Nucleus accumbens (tissue), 56 donors: ENCODE results near the gene GCG.

ENCODE experiments used
- DNase-seq, 56 donors: peaks; one replicate each; lab custom pipeline; 2025; lab: John Stamatoyannopoulos, UW

GCG gene

DNA sequence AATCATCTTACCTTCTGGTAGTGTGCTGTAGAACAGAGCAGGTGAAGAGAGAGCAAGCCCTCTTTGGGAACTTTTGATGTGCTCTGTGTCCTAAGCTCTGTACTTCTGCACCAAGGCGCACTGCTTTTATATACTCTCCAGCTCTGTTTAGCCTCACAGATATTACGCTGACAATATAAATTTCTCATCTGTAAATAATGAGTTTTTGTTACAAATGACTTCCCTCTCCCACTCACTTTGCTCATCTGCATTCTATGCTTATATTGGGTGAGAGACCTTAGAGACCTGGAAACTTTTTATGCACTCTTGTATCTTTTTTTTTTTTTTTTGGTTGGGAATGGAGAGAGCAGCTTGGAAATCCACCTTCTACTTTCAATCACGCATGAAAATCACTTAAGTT lies at the start of gene GCG:
Gene GCG, minus strand, starts transcription at position 101 of the 400 bp plus-strand sequence. CDS start 3,069 bp downstream, outside the sequence.
- DNase-seq: no peak

DNA sequence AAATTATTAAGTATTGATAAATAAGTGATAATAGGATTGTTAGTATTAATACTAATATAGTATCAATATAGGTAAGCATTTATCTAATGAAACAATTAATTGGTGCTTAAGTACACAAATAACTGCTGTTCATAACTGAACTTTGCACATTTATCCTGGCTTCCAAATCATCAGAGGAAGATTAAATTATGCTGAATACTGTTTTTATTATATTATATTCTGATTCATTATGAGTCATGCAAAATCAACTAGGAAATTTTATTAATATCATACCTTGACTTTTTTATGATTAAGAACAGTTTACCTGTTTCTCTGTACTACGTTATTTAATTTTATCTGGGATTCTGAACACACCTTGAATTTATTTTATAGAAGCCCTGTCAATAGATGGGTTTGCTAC lies 48.6 kb upstream of the GCG start:
- no peak for DNase-seq

DNA sequence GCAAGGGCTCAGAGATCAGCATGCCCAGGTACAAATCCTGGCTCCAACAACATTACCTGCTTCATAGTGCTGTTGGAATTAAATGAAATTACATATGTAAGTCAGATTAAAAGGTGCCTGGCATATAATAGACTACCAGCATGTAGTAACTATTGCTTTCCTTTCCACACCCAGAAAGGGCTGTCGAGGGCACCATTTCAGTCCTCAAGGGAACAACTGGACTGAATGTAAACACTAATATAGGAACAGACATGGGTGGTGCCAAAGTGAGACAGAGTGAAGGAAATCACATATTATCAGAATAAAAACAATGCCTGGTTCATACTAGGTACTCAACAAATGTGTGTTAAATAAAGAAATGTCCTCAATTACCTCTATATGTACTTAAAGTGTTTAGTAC lies 47.9 kb upstream of the GCG start:
- DNase-seq: no peak

DNA sequence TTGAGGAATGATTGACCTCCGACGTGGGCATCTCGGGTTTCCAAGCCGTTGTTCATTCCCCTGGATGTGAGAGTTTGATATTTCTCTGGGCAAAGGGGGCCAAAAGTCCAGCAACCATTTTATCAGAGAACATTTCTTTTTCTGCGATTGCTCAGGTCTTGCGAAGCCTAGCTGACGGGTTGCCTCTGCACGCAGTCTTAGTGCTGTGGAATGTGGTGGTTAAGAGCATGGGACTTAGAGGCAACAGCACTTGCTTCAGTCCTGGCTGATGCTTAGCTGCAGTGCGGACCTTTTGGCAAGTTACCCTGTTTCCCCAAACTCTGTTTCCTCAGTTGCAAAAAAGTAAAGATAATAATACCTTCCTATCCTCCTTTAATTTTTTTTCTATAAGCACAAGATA lies 46.2 kb upstream of the GCG start:
- DNase-seq: no peak

DNA sequence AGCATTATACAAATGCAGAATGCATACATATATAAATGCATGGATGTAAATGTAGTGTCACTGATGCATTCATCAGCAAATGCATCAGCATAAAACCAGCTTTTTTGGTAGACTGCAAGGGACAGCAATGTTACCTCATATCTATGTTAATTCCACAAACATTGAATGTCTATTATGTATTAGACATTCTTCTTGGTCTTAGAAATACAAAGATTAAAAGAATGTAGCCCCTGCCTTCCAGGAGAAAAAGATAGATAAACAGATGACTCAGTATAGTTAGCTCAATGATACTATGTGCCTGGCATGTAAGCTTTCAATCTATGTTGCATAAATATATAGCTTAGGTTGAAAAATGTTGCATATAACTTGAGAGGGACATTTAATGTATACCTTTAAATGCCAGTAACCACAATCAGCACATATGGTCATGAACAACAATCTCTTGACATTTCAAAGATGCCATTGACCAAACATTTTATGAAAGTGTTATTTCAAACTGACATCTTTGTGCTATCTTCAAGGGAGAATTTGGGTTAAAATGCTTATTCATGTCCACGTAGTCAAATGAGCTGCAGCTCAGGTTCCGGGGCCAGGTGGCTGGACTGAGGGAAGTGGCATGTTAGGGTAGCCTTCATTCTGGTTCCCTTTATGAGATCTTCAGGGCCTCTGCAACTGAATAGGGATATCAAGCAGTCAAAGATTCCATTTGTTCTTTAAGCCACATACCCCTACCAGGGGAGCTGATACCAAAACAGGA lies 45.2 kb upstream of the GCG start:
- DNase-seq: no peak

DNA sequence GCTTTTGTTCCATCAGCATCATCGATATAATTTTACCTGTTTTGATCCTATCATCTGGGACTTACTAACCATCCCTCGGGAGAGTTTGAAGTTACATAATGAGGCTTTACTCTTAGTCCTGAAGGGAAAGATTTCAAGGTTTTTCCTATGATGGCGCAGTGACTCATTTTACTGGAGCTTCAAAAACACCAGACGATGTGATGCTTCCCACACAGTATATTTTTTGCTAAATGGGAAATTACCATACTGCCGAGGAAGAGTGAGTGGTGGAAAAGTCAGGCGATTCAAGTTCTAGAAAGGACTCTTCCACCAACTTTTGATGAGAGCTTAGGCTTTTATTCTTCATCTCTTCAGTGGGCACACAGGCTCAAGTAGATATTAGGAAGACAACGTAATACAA lies 44.6 kb upstream of the GCG start:
- peak in 7 of 56 donors; percentile 5 to 37 (median 12) for DNase-seq

DNA sequence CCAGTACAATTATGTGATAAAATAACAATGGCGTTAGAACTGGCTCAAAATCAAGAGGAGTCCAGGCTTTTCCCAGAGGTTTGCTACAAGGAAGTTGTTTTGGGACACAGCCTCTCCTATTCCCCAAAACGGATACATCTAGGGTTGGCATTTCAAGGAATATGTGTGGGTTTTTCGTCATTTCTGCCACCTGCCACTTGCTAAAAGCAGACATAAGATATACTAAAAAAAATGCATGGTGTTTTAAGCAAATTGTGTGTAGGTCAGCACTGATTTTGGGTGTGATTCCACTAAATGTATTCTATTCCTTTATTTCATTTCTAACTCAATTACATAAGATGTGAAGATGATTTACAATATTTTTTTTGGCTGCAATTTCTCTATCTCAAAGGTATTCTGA lies 36.4 kb upstream of the GCG start:
- DNase-seq: no peak

DNA sequence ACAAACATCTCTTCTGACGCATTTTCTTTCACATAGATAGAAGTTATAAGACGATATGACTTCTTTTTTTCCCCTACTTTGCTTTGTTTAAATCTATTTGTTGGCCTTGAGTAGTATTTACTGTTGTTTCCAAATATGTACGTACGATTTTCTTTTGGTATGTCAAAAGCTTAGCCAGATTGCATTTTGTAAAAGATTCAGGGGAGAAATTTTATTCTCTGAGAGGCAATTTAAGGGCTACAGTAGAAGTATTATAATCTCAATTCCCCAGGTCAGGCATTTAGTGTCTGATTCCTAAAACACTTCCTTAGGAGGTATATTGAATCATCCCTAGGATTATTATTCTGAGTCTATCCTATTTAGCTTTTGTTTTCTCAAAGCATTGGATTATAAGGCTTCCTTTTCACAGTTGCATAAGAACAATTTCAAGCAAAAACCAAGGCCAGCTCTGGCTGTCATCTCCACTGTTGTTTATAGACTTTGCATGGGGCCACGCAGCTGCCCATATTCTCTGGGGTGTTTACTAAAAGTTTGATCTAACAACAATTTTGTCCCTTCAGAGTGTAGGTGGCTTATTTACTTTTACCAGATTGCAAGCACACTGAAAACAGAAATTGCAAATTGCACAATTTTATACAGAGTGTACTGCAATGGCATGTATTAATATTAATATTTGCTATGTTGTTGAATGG lies 33.6 kb upstream of the GCG start:
- DNase-seq: no peak

DNA sequence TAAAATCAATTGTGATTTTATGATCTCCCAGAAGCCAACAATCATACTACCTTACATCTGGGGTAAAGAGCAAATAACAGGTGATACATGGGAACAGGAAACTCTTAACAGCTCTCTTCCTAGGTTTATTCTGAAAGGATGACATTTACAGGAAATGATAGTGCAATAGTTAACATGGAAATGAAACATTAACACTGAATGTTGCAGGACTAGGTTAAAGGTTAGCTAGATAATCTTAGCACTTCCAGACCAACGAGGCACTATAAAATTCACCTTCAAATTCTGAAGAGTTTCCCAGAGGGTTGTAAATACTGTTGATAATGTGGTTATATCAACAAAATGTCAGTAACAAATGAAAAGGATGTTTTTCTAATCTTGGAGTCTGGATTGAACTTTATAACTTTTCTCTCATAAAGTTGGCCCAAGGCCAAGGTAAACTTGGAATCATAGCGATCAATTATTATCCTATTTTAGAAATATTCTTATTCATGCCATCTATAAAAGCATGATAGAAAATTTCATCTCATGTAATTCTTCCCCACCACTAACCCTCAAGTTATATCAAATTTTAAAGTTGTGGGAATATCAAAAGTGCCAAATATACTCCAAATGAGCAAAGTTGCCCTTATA lies 32.9 kb upstream of the GCG start:
- DNase-seq: no peak

DNA sequence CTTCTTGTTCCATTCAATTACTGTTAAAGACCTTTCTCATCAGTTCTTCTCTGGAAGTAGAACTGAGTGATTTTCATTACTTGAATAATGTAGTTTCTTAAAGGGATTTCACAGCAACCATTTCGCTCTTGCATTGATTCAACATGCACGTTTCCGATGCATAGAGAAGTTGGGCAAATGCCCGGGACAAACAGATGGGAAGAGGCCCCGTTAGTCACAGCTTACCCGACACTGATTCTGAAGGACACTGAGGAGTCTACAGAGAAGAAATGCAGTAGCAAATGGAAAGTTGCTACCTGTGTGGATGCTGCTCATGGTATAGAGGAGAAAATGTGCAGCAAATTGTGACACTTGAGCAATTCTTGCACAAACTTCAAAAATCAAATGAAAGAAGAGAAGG lies 32.3 kb upstream of the GCG start:
- DNase-seq: no peak

DNA sequence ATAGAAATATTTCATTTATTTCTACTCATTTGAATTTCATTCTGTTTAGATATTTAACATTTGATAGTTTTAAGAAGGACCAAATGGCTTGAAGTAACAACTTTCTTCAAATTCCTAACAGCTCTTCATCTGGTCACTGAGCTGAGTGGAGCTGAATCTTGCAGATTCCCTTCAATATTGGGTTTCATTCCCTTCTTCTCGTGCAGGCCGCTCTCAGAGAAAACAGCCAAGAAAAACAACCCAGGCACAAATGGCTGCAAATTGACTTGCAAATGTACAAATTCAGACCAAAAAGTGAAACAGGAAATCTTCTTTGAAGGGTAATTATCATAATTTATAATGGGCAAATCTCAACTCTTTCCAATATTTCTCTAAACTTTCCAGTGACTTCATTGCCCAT lies 30.3 kb upstream of the GCG start:
- no peak for DNase-seq

DNA sequence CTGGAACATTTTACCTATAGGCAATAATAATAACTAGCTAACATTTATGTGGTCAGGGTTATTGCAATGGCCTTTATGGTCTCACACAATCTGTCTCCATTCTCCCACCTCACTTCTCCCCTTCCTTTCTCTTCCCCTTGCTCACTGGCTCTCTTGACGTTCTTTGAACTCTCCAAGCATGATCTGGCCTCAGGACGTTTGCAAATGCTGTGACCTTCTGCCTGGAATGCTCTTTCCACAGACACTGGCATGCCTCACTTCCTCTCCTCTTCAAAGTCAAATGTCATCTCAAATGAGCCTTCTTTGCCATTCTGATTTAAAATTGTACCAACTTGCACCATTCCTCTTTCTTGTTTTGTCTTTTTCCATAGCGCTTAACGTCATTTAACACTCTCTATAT lies 25.3 kb upstream of the GCG start:
- no peak for DNase-seq

DNA sequence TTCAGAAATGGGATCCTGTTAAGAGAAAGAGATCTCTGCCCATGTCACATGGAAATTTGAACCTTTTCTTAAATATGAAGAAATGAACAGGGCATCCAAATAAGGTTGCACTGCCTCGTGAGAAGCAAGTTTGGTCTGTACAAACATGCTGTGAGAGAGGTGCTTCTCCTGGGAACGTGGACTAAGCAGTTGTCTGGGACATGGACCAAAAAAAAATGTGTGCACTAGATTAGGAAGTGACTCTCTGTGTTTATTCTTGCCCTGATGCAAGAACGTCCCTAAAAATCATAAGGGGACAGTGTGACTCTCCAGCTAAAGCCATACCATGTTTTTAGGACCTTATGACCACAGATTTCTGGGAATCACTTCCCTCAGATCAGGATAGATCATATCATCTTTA lies 23.7 kb upstream of the GCG start:
- no peak for DNase-seq

DNA sequence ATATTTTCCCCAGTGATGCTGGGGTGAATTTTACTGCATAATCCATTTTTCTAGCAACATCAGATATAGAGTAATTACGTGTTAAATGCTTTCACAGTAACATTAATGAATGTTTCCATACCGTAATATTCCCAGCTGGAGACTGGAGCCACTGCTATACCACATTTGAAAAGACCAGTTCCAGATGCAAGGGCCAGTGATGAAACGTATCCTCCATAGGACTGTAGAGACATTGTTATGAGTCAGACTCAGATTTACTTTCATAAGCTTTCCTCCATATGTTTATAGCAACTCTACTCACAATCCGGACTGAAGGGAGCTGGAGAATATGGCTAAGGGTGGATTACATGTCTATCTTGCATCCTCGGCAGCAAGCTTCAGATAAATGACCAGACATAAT lies 22.7 kb upstream of the GCG start:
- no peak for DNase-seq

DNA sequence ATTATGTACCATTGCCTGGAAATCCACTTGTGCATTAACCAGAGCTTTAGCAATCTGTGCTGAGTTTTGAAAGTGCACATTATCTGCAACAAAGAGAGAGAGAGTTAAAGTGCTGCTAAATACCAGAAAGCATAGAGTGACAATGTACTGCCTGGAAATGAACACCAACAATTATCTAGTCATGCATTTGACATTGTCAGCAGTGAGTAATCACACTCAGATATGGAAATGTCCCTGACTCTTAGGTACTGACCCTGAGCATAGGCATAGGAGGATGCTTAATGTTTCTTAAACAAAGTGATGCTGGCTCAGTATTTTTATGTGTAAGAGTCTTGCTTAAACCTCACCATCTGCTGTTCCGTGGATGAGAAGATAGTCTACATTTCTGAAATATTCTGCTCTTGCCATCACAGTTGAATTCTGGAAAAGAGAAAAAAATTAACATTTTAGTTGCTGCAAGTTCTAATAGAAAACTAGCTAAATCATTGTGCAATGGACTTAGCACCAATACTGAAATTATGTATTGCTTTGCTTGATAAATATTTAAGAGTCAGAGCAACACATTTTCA lies 20.8 kb upstream of the GCG start:
- DNase-seq: no peak

DNA sequence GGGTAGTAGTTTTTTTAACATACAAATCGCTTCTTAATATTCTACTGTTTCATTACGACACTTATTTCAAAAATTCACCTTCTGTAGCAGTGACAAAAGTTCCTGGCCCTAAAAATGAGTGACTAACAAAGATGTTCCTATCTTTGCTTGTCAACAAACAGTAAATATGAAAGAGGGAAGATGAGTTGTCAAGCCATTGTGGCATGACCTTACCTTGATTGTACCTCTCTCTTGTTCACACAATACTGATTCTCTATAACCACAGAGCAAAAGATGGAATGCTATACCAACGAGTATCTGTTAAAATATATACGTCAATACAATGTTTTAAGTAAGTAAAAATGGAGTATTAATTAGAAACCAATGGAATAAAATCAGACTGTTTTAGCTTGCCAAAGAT lies 14.7 kb upstream of the GCG start:
- DNase-seq: no peak

DNA sequence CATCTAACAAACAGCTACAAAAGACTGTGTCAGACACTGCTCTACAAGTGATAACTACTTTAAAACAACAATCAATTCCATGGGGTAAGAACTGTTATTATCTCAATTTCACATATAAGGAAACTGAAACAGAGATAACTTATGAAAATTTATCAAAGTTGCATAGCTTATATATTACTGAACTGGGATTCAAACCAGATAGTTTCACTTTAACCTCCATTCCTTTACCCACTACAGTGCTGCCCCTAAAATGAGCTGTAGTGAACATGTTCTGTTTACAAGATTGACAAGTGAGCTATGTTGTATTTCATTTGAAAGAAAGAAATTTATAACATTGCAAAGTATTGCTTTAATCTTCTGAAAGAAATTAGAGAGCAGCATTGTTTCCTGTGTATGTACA lies 14.1 kb upstream of the GCG start:
- no peak for DNase-seq

DNA sequence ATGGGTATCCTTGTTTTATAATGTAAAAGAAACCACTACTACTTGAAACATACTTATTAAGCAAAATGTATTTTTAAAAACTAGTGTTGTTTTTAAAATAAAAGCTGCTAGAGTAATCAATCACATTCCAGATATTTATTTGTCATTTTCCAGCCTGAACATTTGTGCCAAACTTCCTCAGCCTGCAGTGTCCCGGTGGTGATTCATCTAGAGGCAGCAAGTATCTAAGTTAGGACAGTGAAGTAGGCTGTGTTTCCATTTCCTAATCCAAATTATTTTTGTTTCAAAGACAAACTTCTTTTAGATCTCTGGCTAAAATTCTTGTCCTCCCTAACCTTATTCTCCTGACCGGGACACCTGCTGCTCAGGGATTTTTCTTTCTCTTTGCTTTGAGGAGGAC lies 12.8 kb upstream of the GCG start:
- DNase-seq: no peak

DNA sequence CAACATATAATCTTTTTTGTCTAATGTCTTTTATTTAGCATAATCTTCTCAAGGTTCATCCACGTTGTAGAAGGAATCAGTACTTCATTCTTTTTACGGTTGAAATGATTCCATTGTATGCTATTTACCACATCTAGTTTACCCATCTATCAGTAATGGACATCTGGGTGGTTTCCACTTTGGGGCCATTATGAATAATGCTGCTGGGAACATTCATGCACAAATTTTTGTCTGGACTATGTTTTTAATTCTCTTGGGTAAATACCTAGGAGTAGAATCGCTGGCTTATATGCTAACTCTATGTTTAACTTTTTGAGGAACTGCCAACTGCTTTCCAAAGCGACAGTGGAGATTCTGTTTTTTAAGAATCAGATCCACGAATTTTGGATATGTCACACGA lies 7.4 kb upstream of the GCG start:
- no peak for DNase-seq

DNA sequence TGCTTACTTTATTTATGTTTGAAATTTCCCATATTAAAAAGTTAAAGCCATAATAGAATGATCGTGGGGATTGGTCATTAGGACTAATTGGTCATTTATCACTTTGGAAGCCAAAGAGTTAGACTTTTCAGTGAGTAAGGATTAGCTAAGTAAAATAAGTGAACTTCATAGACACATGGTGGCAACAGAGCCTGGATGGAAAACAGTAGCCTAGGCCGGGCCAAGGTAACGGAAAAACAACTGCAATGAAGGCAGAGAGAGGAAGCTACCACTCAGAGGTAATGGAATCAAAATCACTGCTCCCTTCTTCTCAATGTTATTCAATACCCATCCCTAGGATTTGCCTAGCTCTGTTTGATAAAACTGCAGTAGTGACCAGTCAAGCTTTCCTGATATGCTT lies 4.1 kb upstream of the GCG start:
- DNase-seq: no peak

DNA sequence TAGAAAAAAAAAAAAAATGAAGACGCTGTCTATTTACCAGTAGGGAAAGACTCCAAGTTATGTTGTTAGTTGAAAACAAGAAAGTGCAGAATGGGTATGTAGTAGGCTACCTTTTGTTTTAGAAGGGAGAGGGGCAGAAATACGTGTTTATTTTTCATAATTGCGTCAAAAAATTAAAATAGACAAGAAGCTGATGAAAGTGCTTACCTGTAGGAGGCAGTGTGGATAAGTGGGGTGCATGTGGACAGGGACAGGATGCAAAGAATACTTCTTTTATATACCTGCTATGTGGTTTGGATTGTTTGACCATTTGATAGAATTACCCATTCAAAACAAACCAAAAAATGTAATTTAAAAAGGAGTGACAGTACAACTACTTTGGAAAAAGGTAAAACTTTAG lies 3.0 kb upstream of the GCG start:
- DNase-seq: no peak
